HG03025 (cell line): ENCODE results near the gene MED10.
"Not testable (repeated sequence)": the region's sequence is repeated elsewhere in the genome, so short reads cannot be mapped to it uniquely, and the experiment has no call there.

Experiments
- ATAC-seq: cut with Tn5 transposase; IDR thresholded peaks from one replicate; pipeline ENCODE4 v1.9.1; 2021; ENCODE audit warnings: mild to moderate bottlenecking, moderate library complexity; ENCODE audit not compliant: unreplicated experiment, low FRiP score

The MED10 gene

GRCh38 chr5:6376974-6377520, 1.3 kb downstream of the MED10 start:
- ATAC-seq: no peak

GRCh38 chr5:6373081-6373846, 5.1 kb downstream of the MED10 start:
- no peak for ATAC-seq

- ATAC-seq: no peak
These were observed 5.9 kb downstream of the MED10 start for GRCh38 chr5:6372251-6373080.

- no peak for ATAC-seq
These were observed 7.1 kb downstream of the MED10 start for GRCh38 chr5:6371079-6371810.

- ATAC-seq: no peak
These were observed 7.8 kb downstream of the MED10 start for GRCh38 chr5:6370580-6370979.

- ATAC-seq: no peak
These were observed 12.3 kb downstream of the MED10 start for GRCh38 chr5:6365977-6366590.

- no peak for ATAC-seq
These were observed 13.0 kb downstream of the MED10 start for GRCh38 chr5:6365142-6365976.

GRCh38 chr5:6363454-6364011, 14.8 kb downstream of the MED10 start:
- ATAC-seq: not testable (repeated sequence)

- no peak for ATAC-seq
These were observed 15.5 kb downstream of the MED10 start for GRCh38 chr5:6362846-6363245.

GRCh38 chr5:6361101-6361500, 17.2 kb downstream of the MED10 start:
- ATAC-seq: no peak

GRCh38 chr5:6360323-6361072, 17.8 kb downstream of the MED10 start:
- no peak for ATAC-seq

GRCh38 chr5:6359555-6360322, 18.6 kb downstream of the MED10 start:
- no peak for ATAC-seq

GRCh38 chr5:6358434-6358820, 19.9 kb downstream of the MED10 start:
- ATAC-seq: no peak

GRCh38 chr5:6357817-6358433, 20.4 kb downstream of the MED10 start:
- ATAC-seq: not testable (repeated sequence)

- no peak for ATAC-seq
These were observed 21.7 kb downstream of the MED10 start for GRCh38 chr5:6356578-6357164.

GRCh38 chr5:6355294-6355693, 23.1 kb downstream of the MED10 start:
- ATAC-seq: no peak

GRCh38 chr5:6354848-6355247, 23.5 kb downstream of the MED10 start:
- ATAC-seq: no peak
